ENCODE results near the gene CD300E. TPM values are rescaled to one million over a fixed set of nuclear protein-coding genes. Genes with fewer than 3 reads are reported as not detected.

The CD300E gene
- polyA plus RNA-seq, 1 donor (not counting 4 experiments of a cell fraction or from before 2014, with no cell fraction given), result not detected

DNA sequence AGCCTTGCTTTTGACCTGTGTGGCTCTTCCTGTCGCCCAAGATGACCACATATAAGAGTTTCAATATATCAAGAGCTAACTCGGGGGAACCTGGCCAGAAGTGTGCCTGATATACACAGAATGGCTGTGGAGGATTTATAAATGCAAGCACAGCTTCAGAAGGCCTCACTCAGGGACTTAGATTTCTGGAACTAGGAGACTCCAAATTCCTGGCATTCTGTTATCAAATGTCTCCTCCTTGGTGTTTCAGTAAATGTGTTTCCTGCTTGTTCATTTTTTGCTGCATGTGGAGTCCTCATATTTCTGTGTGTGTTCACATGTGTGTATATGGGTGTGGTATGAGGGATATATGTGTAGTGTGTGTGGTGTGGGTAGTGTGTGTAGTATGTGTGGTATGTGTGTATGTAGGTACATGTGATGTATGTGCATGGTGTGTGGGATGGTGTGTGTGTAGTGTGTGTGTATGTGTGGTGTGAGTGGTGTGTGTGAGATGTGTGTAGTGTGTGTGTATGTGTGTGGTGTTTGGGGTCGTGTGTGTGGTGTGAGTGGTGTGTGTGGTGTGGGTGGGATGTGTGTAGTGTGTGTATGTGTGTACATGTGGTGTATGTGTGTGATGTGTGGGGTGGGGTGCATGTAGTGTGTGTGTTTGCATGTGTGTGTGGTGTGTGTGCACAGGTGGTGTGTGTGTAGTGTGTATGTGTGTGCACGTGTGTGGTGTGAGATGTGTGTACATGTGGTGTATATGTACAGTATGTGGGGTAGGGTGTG lies 55.2 kb downstream of the CD300E start:
- H3K79me2 ChIP-seq (ENCODE audit: control insufficient read depth, insufficient read depth, low read length), result no peaks in the 10 kb centered on the region
- H3K4me3 ChIP-seq (ENCODE audit: control insufficient read depth in 2 of 3, extremely low read depth in 1 of 3, insufficient read depth in 2 of 3, low read depth in 1 of 3, low read length in 3 of 3), result no peak overlapping the region
- peak overlapping the region; percentile 18 for H3K4me2 ChIP-seq (ENCODE audit: control insufficient read depth, extremely low read depth, insufficient read depth, low read depth, low read length)
- H3K4me1 ChIP-seq (ENCODE audit: control insufficient read depth, extremely low read depth, insufficient read depth, low read length), result peaks cover 24% of the 10 kb centered on the region
- H3K27me3 ChIP-seq (ENCODE audit: control insufficient read depth, extremely low read depth, insufficient read depth, low read length), result no peaks in the 10 kb centered on the region
- no peak overlapping the region for H2AFZ ChIP-seq (ENCODE audit: control insufficient read depth, low read length)
- dilution Hi-C loops (cut with MboI; ENCODE audit: extremely low pct_ligation_motif_present, low sequenced_read_pairs), result no loop called here
- H3K9me1 ChIP-seq (ENCODE audit: control insufficient read depth, extremely low read depth, insufficient read depth, low read length), result no peaks in the 10 kb centered on the region
- H4K20me1 ChIP-seq (ENCODE audit: control insufficient read depth, extremely low read depth, insufficient read depth, low read length), result no peaks in the 10 kb centered on the region
- no peaks in the 10 kb centered on the region for H3K36me3 ChIP-seq (ENCODE audit: control insufficient read depth in 2 of 2, extremely low read depth in 1 of 2, insufficient read depth in 2 of 2, low read length in 2 of 2)
- TF ChIP-seq, protein P1, sequence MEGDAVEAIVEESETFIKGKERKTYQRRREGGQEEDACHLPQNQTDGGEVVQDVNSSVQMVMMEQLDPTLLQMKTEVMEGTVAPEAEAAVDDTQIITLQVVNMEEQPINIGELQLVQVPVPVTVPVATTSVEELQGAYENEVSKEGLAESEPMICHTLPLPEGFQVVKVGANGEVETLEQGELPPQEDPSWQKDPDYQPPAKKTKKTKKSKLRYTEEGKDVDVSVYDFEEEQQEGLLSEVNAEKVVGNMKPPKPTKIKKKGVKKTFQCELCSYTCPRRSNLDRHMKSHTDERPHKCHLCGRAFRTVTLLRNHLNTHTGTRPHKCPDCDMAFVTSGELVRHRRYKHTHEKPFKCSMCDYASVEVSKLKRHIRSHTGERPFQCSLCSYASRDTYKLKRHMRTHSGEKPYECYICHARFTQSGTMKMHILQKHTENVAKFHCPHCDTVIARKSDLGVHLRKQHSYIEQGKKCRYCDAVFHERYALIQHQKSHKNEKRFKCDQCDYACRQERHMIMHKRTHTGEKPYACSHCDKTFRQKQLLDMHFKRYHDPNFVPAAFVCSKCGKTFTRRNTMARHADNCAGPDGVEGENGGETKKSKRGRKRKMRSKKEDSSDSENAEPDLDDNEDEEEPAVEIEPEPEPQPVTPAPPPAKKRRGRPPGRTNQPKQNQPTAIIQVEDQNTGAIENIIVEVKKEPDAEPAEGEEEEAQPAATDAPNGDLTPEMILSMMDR (optimal IDR thresholded peaks at IDR 0.05 in 1 of 3, IDR thresholded peaks at IDR 0.05 in 1 of 3, conservative IDR thresholded peaks at IDR 0.05 in 1 of 3; ENCODE audit: extremely low read depth in 1 of 3, insufficient read depth in 2 of 3, low read length in 3 of 3), result no peak
- no peak for TF ChIP-seq EZH2 (IDR thresholded peaks at IDR 0.05; ENCODE audit: low read length)
- no peaks in the 10 kb centered on the region for H3K9me3 ChIP-seq (ENCODE audit: control insufficient read depth, low read depth, low read length)
- DNase-seq (ENCODE audit: low read depth, low spot score) (no peak), FAIRE-seq (no peak)
- H3K27ac ChIP-seq (ENCODE audit: control insufficient read depth, insufficient read depth, low read length), result peak overlapping the region; percentile 68
- peak overlapping the region; percentile 11 for H3K9ac ChIP-seq (ENCODE audit: control insufficient read depth, extremely low read depth, insufficient read depth, low read length)

DNA sequence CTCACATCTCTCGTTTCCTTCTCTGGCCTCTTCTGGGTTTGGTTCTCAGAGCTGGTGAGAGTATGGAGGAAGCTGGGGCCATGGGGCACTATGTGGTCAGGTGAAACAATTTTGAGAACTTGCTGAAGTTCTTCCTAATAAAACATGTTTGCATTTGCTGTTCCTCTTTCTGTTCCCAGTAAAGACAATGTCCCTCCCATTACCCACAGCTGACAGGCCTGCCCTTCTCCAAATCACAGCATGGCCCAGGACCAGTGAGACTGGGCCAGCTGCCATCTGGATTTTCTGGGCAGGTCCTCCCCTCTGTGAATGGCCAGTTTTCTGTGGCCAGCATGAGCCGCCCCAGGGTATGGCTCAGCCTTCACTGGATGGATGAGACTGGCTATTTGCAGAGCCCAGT lies 56.1 kb downstream of the CD300E start, which contains the start of gene CD300H:
Gene CD300H, minus strand, starts transcription at position 113 of the 400 bp plus-strand sequence.
- dilution Hi-C loops (cut with MboI; ENCODE audit: extremely low pct_ligation_motif_present, low sequenced_read_pairs), result no loop called here
- no peak within 1 kb of the TSS for H2AFZ ChIP-seq (ENCODE audit: control insufficient read depth, low read length)
- DNase-seq (ENCODE audit: low read depth, low spot score) (no peak), FAIRE-seq (no peak)
- H3K9me1 ChIP-seq (ENCODE audit: control insufficient read depth, extremely low read depth, insufficient read depth, low read length), result no peaks in the 10 kb centered on the region
- peaks cover 24% of the 10 kb centered on the region for H3K4me1 ChIP-seq (ENCODE audit: control insufficient read depth, extremely low read depth, insufficient read depth, low read length)
- H3K27ac ChIP-seq (ENCODE audit: control insufficient read depth, insufficient read depth, low read length), result no peak within 1 kb of the TSS
- no peaks in the 10 kb centered on the region for H3K79me2 ChIP-seq (ENCODE audit: control insufficient read depth, insufficient read depth, low read length)
- no peaks in the 10 kb centered on the region for H4K20me1 ChIP-seq (ENCODE audit: control insufficient read depth, extremely low read depth, insufficient read depth, low read length)
- H3K27me3 ChIP-seq (ENCODE audit: control insufficient read depth, extremely low read depth, insufficient read depth, low read length), result no peaks in the 10 kb centered on the region
- no peaks in the 10 kb centered on the region for H3K36me3 ChIP-seq (ENCODE audit: control insufficient read depth in 2 of 2, extremely low read depth in 1 of 2, insufficient read depth in 2 of 2, low read length in 2 of 2)
- no peak within 1 kb of the TSS for H3K9ac ChIP-seq (ENCODE audit: control insufficient read depth, extremely low read depth, insufficient read depth, low read length)
- no peaks in the 10 kb centered on the region for H3K9me3 ChIP-seq (ENCODE audit: control insufficient read depth, low read depth, low read length)
- no peak within 1 kb of the TSS for H3K4me3 ChIP-seq (ENCODE audit: control insufficient read depth in 2 of 3, extremely low read depth in 1 of 3, insufficient read depth in 2 of 3, low read depth in 1 of 3, low read length in 3 of 3)
- TF ChIP-seq EZH2 (IDR thresholded peaks at IDR 0.05; ENCODE audit: low read length), result no peak
- TF ChIP-seq, protein P1 (optimal IDR thresholded peaks at IDR 0.05 in 1 of 3, IDR thresholded peaks at IDR 0.05 in 1 of 3, conservative IDR thresholded peaks at IDR 0.05 in 1 of 3; ENCODE audit: extremely low read depth in 1 of 3, insufficient read depth in 2 of 3, low read length in 3 of 3), result no peak
- H3K4me2 ChIP-seq (ENCODE audit: control insufficient read depth, extremely low read depth, insufficient read depth, low read depth, low read length), result no peak within 1 kb of the TSS

Measured in keratinocyte (primary cell).